ENCODE measurements around the gene RIT2.

GRCh38 chr18:42756214-42756613, 359.3 kb downstream of the RIT2 start:
- TF ChIP-seq POLR2A (IDR thresholded peaks at IDR 0.05) (no peak), CTCF (IDR thresholded peaks at IDR 0.05) (no peak), POLR2AphosphoS5 (IDR thresholded peaks at IDR 0.05) (no peak)
